GM12878 (cell line): ENCODE results near the gene MED22.

ENCODE experiments used
- GABPA ChIP-seq: IDR thresholded peaks from 2 replicates; pipeline ENCODE4 v1.6.1; 2014; ENCODE audit warnings: antibody characterized with exemption, low read depth, mild to moderate bottlenecking, inconsistent platforms
- SMAD5 ChIP-seq: IDR thresholded peaks from 2 replicates; pipeline ENCODE4 v1.6.1; 2016; ENCODE audit warnings: antibody characterized with exemption, low read depth
- TF ChIP-seq, protein P1 (sequence below), 3 experiments: IDR thresholded peaks in 2 of 3; conservative IDR thresholded peaks in 1 of 3; 2 replicates each; pipeline ENCODE4 v1.5.1; 2011; ENCODE audit warnings: low read depth in 3 of 3, low read length in 3 of 3, mild to moderate bottlenecking in 3 of 3, control low read depth in 2 of 3, moderate library complexity in 2 of 3, inconsistent platforms in 1 of 3, mixed read lengths in 1 of 3; ENCODE audit not compliant: control insufficient read depth in 2 of 3, insufficient read depth in 1 of 3; ENCODE audit errors: extremely low read depth in 1 of 3
- TF ChIP-seq, protein P2 (sequence below): IDR thresholded peaks from 2 replicates; pipeline ENCODE4 v1.6.1; 2012; ENCODE audit warnings: low read depth, low read length, improper control_type of control experiment

DNA sequence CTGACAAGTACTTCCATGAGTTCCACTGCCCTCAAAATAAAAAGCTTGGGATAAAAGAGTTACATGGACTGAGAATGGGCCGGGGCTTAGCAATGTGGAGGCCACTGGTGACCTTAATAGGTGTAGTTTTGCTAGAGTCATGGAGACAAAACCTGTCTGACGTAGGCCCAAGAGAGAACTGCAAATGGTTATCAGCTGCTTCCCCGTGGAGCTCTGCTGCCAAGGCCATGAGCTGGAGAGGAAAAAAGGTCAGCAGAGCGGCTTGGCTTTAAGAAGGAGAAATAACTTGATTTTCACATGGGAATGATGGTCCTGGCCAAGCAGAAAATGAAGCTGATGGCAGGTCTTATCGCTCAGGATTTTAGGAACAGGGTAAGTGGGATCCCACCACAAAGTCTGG, 8.3 kb downstream of the MED22 start:
- TF ChIP-seq, protein P1, sequence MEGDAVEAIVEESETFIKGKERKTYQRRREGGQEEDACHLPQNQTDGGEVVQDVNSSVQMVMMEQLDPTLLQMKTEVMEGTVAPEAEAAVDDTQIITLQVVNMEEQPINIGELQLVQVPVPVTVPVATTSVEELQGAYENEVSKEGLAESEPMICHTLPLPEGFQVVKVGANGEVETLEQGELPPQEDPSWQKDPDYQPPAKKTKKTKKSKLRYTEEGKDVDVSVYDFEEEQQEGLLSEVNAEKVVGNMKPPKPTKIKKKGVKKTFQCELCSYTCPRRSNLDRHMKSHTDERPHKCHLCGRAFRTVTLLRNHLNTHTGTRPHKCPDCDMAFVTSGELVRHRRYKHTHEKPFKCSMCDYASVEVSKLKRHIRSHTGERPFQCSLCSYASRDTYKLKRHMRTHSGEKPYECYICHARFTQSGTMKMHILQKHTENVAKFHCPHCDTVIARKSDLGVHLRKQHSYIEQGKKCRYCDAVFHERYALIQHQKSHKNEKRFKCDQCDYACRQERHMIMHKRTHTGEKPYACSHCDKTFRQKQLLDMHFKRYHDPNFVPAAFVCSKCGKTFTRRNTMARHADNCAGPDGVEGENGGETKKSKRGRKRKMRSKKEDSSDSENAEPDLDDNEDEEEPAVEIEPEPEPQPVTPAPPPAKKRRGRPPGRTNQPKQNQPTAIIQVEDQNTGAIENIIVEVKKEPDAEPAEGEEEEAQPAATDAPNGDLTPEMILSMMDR (IDR thresholded peaks at IDR 0.05 in 2 of 3, conservative IDR thresholded peaks at IDR 0.05 in 1 of 3; ENCODE audit: control insufficient read depth in 2 of 3, extremely low read depth in 1 of 3, insufficient read depth in 1 of 3, low read depth in 3 of 3, low read length in 3 of 3) = no peak
- TF ChIP-seq SMAD5 (no peak), GABPA (no peak)
- TF ChIP-seq, protein P2, sequence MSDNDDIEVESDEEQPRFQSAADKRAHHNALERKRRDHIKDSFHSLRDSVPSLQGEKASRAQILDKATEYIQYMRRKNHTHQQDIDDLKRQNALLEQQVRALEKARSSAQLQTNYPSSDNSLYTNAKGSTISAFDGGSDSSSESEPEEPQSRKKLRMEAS = no peak
